Omental fat pad (tissue), 4 donors: ENCODE results near the gene GLTP. TPM values are rescaled to one million over a fixed set of nuclear protein-coding genes. Genes with fewer than 3 reads are reported as not detected.

Experiments used
- ATAC-seq: fragments of 150-250 bp; one replicate; pipeline ENCODE4 v1.9.1; 2016; ENCODE audit warnings: mild to moderate bottlenecking, moderate library complexity; ENCODE audit not compliant: low FRiP score
- DNase-seq: peaks from one replicate; pipeline ENCODE4 v3.0.0-alpha.2; 2019; ENCODE audit warnings: low spot score
- CTCF ChIP-seq, 3 donors: fragments of 450-650 bp; IDR thresholded peaks; one replicate each; pipeline ENCODE4 v1.5.1; 2016 to 2017; ENCODE audit warnings: antibody characterized with exemption in 3 of 3, mild to moderate bottlenecking in 3 of 3, moderate library complexity in 2 of 3
- total RNA-seq, 4 donors: library from RNA; depleted of rRNA; stranded (reverse); fragments of >200 nt; gene quantifications; one replicate each; pipeline ENCODE4 v1.1.0, GENCODE V29; 2016

Gene GLTP
- total RNA-seq, 4 donors from 2014 or later = 28.5 to 42.7 (median 36.5) TPM

DNA sequence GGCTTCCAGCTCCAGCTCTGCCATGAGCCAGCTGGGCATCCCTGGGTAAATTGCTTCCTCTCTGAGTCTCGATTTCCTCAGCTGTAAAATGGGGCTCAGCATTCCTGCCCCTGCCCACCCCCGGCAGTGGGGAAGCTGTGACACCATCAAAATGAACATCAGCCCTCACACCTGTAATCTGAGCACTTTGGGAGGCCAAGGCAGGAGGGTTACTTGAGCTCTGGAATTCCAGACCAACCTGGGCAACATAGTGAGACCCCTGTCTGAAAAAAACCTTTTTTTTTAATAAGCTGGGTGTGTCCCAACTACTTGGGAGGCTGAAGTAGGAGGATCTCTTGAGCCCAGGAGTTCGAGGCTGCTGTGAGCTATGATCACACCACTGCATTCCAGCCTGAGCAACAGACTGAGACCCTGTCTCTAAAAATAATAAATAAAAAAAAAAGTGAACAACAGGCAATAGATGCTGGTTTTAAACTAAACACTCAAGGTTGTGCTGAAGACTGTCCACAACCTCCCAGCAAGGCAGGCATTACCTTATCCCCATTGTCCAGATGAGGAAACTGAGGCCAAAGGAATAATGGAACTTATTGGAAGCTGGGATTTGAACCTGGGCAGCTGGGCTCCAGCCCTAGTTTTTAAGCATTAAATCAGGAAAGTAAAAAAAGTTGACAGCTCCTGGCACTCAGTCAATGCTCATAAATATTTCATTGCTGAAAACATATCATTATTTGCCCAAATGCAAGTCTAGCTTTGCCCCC is 51.4 kb downstream of the GLTP start:
- no peak for TF ChIP-seq CTCF (IDR thresholded peaks at IDR 0.05)
- no peak for ATAC-seq
- no peak for DNase-seq

- ATAC-seq = peak; percentile 31
- DNase-seq = no peak
Measured at GRCh38 chr12:109827566-109828550, 52.5 kb downstream of the GLTP start.

DNA sequence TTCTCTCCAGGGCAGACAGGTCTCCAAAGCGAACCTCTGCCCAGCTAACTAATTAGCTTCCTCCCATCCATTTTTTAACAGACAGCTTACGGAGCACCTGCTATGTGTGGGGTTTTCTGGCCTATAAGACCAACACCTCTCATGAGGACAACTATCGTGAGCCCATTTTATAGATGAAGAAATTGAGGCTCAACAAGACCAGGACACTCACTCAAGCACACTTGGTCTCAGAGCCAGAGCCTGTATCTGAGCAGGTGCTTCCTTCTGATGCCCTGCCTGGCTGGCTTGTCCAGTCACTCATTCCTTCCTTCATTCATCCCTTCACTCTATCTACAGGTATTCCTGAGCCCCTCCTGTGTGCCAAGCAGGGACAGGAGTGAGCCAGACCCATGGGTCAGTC is 53.3 kb downstream of the GLTP start:
- ATAC-seq (no peak), DNase-seq (no peak)
- no peak for TF ChIP-seq CTCF (IDR thresholded peaks at IDR 0.05)

More at GRCh38 chr12:109827566-109828550, 52.5 kb downstream of the GLTP start:
- TF ChIP-seq CTCF (IDR thresholded peaks at IDR 0.05) = no peak

GRCh38 chr12:109824731-109825130 is 55.6 kb downstream of the GLTP start:
- DNase-seq = no peak
- ATAC-seq = no peak
- no peak for TF ChIP-seq CTCF (IDR thresholded peaks at IDR 0.05)

DNA sequence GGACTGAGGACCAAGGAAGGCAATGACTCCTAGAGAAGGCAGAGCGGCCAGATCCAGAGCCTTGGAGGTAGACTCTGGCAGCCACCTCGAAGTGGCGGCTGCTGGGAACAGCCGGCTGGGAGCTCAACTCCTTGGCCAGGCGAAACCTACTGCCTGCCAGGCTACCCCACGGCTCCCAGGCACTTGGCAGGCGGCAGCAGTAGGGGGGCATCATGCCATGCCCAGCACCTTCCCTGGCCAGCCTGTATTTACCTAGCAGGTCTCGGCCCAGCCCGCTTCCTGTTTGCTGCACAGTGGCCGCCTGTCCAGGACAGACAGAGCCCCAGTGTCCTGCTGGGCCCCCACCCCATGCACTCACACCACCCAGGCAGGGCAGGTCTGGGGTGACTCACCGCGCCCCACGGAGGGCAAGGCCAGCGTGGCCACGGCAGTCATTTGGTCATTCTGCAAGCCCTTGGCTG is 57.4 kb downstream of the GLTP start:
- no peak for ATAC-seq
- TF ChIP-seq CTCF (IDR thresholded peaks at IDR 0.05) = no peak
- no peak for DNase-seq

DNA sequence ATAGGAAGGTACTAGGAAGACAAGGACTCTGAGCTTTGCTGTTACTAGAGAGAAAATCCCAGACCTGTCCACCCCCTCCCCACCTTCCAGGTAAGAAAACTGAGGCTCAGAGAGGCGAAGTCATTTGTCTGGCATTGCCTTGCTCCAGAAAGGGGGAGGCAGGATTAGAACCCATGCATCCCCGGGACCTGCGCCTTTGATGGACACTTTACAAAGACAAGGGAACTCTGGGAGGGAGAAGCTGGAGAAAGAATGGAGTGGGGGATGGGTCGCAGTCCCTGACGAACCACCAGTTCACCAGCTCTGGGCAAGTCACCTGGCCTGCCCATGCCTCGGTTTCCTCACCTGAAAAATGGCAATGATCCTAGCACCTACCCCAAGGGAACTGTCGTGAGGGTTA is 57.9 kb downstream of the GLTP start:
- ATAC-seq = no peak
- no peak for DNase-seq
- no peak for TF ChIP-seq CTCF (IDR thresholded peaks at IDR 0.05)
